Kidney epithelial cell (primary cell): Measurements from ENCODE around the gene TBC1D22A. TPM values are rescaled to one million over a fixed set of nuclear protein-coding genes. Genes with fewer than 3 reads are reported as not detected.

Source experiments
- DNase-seq: peaks from one replicate; pipeline ENCODE4 v3.0.0-alpha.2; 2010; ENCODE audit warnings: low read depth
- H3K27me3 ChIP-seq: 2 replicates; pipeline ENCODE4 v1.6.0; 2011; ENCODE audit warnings: low read length; ENCODE audit not compliant: control insufficient read depth, insufficient read depth
- H3K36me3 ChIP-seq: 2 replicates; pipeline ENCODE4 v1.5.1; 2011; ENCODE audit warnings: low read length; ENCODE audit not compliant: control insufficient read depth, insufficient read depth
- H3K4me3 ChIP-seq: 2 replicates; pipeline ENCODE4 v1.5.1; 2011; ENCODE audit warnings: low read depth, mild to moderate bottlenecking, control low read depth, low read length
- CTCF ChIP-seq: IDR thresholded peaks from 2 replicates; pipeline ENCODE4 v1.5.1; 2011; ENCODE audit warnings: mild to moderate bottlenecking, moderate library complexity, low read length, control low read depth, inconsistent platforms; ENCODE audit not compliant: insufficient read depth, poor library complexity, severe bottlenecking
- total RNA-seq: library from RNA; depleted of rRNA; stranded (reverse); fragments of >200 nt; gene quantifications from 2 replicates; pipeline ENCODE4 v1.2.3, GENCODE V29; 2015

TBC1D22A gene
- total RNA-seq, 1 donor from 2014 or later, result 25.7 TPM

- no peak for TF ChIP-seq CTCF
- Histone ChIP-seq H3K27me3 (no peaks in the 10 kb centered on the region), H3K36me3 (no peaks in the 10 kb centered on the region), H3K4me3 (no peak overlapping the region)
- DNase-seq, result no peak
Observed at GRCh38 chr22:46876357-46876934, 114.0 kb downstream of the TBC1D22A start.

- Histone ChIP-seq H3K36me3 (no peaks in the 10 kb centered on the region), H3K4me3 (no peak overlapping the region), H3K27me3 (no peaks in the 10 kb centered on the region)
- no peak for TF ChIP-seq CTCF
- no peak for DNase-seq
Observed at GRCh38 chr22:46878191-46878948, 115.9 kb downstream of the TBC1D22A start.

GRCh38 chr22:46879083-46879482, 116.6 kb downstream of the TBC1D22A start:
- no peaks in the 10 kb centered on the region for H3K36me3 ChIP-seq
- no peak for TF ChIP-seq CTCF
- no peak for DNase-seq

GRCh38 chr22:46881373-46882118, 119.1 kb downstream of the TBC1D22A start:
- DNase-seq, result peak; percentile 38
- H3K36me3 ChIP-seq, result no peaks in the 10 kb centered on the region
- TF ChIP-seq CTCF, result no peak
- H3K4me3 ChIP-seq, result no peak overlapping the region
- H3K27me3 ChIP-seq, result no peaks in the 10 kb centered on the region

More at GRCh38 chr22:46879083-46879482, 116.6 kb downstream of the TBC1D22A start:
- Histone ChIP-seq H3K4me3 (no peak overlapping the region), H3K27me3 (no peaks in the 10 kb centered on the region)

GRCh38 chr22:46883092-46883910, 120.9 kb downstream of the TBC1D22A start:
- H3K4me3 ChIP-seq, result no peak overlapping the region
- no peaks in the 10 kb centered on the region for H3K36me3 ChIP-seq
- DNase-seq, result no peak
- H3K27me3 ChIP-seq, result no peaks in the 10 kb centered on the region
- TF ChIP-seq CTCF, result no peak
